Measurements from ENCODE around the gene TMEM185B.
"Not testable (repeated sequence)": the region's sequence is repeated elsewhere in the genome, so short reads cannot be mapped to it uniquely, and the experiment has no call there.

TMEM185B gene

DNA sequence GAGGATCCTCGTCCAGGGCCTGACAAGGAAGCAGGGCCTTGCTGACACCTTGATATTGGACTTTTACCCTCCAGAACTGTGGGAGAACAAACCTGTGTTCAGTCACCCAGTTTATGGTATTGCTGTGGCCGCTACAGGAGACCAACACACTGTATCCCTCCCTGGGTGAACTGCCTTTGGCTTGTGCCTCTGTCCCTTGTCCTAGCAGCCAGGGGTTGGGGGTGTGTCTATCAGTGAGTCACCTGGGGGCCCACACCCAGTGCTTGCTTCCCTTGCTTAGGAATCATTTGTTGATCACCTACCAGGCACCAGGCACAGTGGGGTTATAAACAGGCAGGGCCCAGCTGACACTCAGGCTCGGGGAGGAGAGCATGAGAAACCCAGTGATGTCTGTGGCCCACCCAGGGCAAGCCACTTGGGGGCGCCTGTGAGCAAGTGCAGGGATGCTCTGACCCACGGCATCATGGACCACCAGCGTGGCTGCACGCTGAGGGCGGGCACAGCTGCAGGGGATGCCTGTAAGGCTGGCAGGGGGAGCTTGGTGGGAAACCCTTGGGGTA is 17.1 kb downstream of the TMEM185B start:
- DNase-seq (ENCODE audit: low spot score): no peak

DNA sequence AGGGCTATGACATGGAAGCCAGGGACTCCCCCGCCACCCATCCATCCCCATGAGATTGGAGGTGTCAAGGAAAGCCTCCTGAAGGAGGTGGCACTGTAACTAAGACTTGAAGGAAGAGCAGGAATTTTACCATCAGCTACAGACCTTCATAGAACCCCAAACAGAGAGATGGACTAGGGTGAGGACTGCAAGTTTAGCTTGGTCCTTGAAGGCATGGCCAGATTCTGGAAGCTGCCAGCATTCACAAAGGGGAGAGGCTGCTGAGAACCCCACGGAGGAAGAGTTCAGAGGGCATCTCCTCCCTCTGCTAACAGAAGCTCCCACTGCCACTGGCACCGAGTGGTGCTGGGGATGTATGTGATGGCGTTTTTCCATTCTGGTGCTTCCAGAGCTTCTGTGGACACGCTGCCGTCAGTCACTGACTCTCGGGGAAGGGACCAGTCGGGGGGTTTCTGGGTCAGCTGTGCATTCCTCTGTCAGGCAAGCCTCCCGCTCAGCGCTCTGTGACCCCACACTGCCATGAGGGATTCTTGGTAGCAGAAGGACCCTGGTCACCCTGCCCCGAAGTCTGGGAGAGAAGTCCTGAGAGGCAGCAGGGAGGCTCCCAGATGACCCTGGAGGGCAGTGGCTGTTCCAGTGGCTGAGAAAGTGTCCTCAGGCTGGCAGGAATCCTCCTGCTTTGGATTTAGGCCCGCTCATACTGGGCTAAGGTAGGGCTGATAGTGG is 18.1 kb downstream of the TMEM185B start:
- no peak for DNase-seq (ENCODE audit: low spot score)

DNA sequence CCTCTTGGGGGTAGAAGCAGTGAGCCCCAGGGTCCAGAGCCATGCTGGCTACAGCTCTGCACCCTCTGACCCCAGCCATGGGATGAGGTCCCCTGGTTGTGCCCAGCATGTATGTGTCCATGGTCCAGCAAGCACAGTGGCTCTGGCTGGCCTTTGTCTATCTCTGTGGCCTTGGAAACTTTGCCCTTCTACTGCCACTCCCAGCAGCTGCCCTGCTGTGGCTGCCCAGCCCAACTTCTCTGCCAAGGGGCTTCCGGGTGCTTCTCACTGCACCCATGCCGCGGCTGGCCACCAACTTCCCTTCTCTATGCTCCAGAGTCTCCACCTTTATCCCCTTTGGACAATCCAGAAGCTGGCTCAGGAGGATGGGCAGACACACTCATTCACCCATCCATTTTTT is 18.8 kb downstream of the TMEM185B start:
- no peak for DNase-seq (ENCODE audit: low spot score)

DNA sequence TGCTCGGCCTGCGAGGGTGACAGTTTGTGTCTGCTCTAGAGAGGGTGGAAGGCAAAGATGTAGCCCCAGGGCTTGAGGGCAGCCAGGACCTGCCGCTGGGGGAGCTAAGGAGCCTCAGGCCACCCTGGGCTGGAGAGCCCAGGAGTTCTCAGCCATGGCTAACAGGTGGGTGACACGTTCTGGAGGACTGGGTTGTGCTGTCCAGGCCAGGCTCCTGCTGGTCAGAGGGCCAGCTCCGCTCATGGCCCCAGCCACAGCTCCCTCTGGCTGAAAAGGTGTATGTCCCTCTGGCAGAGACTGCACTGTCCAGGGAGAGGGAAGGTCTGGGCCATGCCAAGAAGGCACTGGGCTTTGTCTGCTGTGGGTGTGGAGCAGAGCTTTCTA is 19.2 kb downstream of the TMEM185B start:
- DNase-seq (ENCODE audit: low spot score): no peak

DNA sequence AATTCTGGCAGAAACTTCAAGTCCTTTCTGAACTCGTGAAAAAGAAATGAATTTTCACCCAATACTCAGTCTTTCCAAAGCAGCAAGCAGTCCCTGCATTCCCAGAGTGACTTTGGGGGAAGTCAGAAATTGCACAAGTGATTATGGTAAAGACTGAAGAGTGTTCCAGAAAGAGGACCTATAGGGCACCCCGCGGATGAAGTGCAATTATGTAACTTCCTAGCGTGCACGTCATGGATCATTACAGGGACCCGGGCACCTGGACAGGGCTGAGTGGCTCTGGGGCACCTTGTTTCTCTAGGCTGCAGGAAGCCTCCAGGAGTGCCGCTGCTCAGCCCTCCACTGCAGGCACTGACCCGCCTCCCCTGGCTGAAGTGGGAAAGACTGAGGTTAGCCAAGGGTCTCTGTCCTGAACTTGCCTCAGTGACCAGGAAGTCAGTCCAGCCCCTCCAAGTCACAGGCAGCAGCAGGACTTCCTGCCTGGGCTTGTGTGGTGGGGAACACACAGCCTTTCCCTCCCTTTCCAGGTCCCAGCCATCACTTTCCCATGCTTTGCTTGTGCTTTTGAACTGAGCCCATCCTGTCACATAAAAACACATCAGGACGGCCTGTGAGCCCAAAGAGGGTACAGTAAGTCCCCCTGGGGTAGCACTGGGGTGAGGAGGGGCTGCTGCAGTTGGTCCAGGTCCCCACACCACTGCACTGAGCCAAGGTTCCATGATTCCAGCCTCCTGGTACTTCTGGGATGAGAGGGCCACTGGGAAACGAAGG is 19.8 kb downstream of the TMEM185B start:
- no peak for DNase-seq (ENCODE audit: low spot score)

DNA sequence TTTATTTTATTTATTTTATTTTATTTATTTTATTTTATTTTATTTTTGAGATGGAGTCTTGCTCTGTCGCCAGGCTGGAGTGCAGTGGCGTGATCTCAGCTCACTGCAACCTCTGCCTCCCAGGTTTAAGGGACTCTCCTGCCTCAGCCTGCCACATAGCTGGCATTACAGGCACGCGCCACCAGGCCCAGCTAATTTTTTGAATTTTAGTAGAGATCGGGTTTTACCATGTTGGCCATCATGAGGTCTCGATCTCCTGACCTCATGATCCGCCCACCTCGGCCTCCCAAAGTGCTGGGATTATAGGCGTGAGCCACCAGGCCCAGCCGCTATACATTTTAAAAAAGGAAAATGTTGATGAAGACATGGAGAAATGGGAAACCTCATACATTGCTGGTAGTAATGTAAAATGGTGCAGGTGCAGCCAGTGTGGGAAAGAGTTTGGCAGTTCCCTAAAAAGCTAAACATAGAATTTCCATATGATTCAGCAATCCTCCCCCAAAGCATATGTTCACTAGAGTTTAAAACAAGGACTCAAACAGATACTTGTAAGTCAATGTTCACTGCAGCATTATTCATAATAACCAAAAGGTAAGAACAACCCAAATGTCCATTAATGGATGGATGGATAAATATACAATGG is 23.3 kb downstream of the TMEM185B start:
- not testable (repeated sequence) for DNase-seq (ENCODE audit: low spot score)

DNA sequence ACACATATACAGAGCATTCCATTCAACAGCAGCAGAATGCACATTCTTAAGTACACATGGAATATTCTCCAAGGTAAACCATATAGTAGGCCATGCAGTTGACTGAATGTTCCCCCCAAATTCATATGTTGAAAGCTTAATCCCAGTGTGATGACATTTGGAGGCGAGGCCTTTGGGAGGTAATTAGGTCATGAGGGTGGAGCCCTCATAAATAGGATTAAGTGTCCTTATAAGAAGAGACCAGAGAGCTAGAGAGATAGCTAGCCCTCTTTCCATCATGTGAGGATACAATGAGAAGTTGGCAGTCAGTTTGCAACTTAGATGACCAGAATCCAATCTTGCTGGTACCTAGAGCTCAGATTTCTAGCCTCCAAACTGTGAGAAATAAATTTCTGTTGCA is 27.6 kb downstream of the TMEM185B start:
- no peak for DNase-seq (ENCODE audit: low spot score)

DNA sequence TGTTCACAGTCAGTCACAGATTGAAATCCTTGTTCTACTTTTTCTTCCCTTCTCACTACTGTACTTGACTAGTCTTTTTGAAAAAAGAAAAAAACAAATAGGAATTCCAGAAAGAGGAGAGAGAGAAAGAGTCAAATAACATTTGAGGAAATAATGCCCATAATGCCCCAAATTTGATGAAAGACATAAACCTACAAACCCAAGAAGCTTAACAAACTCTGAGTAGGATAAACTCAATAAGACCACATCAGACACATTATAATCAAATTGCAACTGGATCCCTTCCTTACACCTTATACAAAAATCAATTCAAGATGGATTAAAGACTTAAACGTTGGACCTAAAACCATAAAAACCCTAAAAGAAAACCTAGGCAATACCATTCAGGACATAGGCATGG is 30.9 kb downstream of the TMEM185B start:
- DNase-seq (ENCODE audit: low spot score): no peak

DNA sequence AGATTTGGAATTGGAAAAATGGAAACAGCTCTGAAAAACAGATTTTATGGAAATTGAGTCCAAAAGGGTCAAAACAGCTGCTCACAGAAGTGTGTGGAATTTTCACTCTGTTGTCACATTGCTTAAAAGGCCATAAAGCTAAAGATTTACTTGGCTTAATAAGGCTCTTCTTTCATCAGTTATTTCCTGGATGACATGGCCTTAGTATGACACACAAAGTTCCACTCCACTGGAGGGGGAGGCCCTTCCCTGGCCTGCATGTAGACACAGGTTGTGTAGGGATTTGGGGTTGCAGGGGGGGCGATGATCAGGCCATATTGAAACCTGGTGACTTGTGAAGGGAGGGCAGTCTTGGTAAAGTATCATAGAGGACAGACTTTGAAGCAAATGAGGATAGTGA is 34.0 kb downstream of the TMEM185B start:
- DNase-seq (ENCODE audit: low spot score): no peak

DNA sequence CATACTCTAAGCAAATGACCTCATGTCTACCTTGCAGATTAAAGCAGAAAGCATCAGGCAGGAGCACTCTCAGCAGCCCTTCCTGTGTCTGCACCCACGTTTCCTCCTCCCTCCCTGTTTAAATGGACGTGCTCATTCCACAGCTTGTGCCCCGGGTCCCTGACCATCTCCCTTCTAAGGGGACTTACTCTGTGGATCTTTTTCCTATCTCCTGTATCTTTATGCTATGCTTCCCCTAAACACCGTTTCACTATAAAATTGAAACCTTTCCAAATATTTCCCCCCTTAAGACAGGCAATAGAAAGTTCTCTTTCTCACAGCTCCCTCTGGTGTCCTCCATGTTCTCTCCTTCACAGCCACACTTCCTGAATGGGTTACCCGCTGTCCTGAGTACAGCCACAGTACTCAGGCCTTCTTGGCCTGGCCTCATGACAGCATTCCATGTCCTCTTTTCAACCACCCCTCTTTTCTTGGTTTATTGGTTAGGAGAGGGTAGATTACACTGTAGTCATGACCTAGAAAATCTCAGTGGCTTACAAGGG is 41.1 kb downstream of the TMEM185B start:
- no peak for DNase-seq (ENCODE audit: low spot score)

DNA sequence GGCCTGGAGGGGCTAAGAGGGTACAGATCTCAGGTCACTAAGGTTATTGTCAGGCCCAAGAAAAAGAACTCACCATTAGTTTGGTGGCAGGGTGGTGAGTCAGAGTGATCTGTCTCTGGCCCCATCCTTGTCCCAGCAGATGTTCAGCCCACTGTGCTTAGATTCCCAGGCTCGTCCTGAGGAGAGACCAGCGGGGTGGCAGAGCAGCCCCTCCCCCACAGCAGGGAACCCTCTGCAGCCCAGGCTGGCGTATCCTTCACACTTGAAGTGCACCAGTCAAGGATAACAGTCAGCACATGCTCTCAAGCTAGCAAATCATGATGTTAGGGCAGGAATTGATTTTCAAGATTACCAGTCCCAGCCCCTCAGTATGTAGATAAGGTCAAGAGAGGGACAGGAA is 43.1 kb downstream of the TMEM185B start:
- no peak for DNase-seq (ENCODE audit: low spot score)

DNA sequence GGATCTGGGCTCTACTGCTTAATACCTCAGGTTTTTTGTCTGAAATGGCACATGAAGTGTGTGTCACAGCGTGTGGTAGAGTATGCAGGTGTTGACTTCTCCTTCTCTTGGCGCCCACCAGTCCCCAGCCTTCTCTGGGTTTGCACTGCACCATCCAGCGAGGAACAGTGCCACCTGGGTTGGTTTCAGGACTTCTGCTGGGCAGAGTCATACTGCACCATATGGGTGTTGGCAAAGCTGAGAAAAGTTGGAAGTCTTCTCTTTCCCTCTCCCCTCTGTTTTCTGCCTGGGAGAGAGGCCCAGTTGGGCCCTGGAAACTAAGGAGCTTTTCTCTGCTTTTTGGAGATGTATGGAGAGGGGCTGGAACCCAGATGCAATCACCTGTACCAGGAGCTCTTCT is 43.8 kb downstream of the TMEM185B start:
- DNase-seq (ENCODE audit: low spot score): no peak

DNA sequence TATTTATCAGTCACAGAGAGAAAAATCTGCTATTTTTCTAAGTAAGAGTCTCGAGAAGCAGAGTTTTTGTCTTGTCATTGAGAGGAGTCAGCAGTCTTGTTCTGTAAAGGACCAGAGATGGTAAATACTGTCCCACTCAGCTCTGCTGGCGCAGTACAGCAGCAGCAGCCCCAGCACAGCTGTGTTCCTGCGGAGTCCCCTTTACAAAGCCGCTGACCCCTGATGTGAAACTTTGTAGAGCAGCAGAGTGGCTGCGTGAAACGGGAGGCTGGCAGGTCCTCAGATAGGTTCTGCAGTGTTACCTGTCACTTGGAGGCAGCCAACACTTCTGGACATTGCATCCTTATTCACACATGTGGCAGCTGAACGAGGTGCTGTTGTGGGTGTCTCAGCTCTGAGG is 45.2 kb downstream of the TMEM185B start:
- no peak for DNase-seq (ENCODE audit: low spot score)

DNA sequence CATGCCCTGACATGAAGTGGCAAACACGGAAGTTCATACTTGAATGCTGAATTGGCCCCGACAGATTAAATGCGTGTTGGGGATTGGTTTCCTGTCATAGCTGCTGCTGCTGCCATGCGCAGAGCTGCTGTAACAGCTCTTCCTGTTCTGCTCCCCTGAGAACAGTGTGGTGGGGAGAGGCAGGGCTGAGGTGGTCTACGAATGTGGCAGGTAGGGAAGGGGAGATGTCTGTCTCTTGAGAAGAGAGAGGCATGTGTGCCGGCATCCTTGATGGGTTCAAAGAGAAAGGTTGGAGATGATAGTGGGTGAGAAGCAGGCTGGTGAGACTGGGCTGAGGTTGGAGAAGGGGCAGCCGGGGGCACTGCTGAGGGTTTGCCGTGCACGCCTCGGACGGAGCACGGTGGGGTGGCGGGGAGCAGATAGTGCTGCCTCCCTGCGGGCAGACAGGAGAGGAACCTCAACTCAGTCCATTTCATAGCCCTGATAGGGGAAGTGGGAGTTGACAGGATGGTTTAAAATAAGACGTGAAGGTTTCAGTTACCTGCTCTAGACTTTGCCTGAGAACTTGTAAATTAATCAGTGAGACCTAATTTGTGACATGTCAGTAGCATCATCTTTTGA is 46.1 kb downstream of the TMEM185B start:
- DNase-seq (ENCODE audit: low spot score): no peak

DNA sequence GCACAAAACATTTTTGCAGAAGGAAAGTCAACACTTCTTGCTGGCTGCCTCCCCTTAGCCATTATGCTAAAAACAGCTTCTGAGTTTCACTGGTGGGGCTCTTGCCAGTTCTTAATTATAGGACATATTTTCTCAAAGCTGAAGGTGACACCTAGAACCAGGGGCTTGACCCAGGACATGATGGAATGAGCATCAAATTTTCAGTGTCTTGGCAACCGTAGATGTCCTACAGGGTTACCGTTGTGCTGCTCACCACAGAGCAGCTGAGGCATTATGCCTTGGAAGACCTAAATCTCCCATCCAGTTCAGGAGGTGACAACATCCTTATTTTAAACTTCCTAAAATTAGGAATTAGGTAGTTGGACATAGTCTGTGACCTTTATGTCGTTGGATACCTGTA is 46.7 kb downstream of the TMEM185B start:
- no peak for DNase-seq (ENCODE audit: low spot score)

DNA sequence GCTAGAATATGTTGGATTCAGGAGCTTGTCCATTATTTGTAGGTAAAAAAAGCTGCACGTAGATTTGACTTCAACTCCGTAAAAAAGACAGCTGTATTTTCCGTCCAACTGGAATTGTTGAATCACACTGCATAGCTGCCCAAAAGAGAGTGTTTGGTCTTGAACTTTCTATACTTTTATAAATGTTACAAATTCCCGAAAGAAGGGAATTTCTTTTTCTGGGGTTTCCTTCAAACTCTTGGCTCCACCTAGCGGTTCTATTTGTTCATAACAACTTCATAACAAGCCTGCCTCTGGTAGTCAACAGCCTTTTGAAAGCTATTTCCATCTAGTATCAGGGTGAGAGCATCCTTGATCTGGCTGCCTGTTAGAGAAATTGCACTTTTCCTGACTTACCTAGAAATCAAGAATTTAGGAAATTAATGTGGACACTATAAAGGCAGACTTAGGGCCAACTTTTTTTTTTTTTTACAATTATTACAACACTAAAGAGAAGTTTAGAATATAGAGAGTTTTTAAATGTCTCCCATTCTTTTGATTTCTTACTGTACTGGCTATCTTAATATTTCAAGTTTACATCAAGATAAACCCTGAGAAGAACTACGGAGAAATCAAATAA is 48.1 kb downstream of the TMEM185B start:
- peak; percentile 67 for DNase-seq (ENCODE audit: low spot score)
